CD4-positive, alpha-beta memory T cell (primary cell): ENCODE measurements around the gene RPRD1B. TPM values are rescaled to one million over a fixed set of nuclear protein-coding genes. Genes with fewer than 3 reads are reported as not detected.

Experiments
- CTCF ChIA-PET: fragments of 350-600 bp; sonication (Branson Sonifier 250); formaldehyde crosslinking; loops from one replicate; lab custom pipeline; 2021; ENCODE audit warnings: inconsistent platforms; ENCODE audit not compliant: partially characterized antibody; lab: Charles Lee
- POLR2A ChIA-PET: fragments of 350-600 bp; sonication (Branson Sonifier 250); formaldehyde crosslinking; loops from one replicate; lab custom pipeline; 2021; ENCODE audit not compliant: partially characterized antibody; lab: Charles Lee
- DNase-seq, 5 donors: peaks; one replicate each; pipeline versions ENCODE4 v3.0.0 to v3.0.0-alpha.2; 2020 to 2022; ENCODE audit warnings: mixed read lengths in 1 of 5
- H3K27ac ChIP-seq: one replicate; pipeline ENCODE4 v1.7.0; 2013; ENCODE audit warnings: low read depth, low read length
- H3K27me3 ChIP-seq: 2 replicates; pipeline ENCODE4 v1.7.0; 2013; ENCODE audit warnings: mild to moderate bottlenecking, low read length, moderate library complexity; ENCODE audit not compliant: insufficient read depth
- H3K36me3 ChIP-seq: 2 replicates; pipeline ENCODE4 v1.7.0; 2013; ENCODE audit warnings: mild to moderate bottlenecking, low read length, moderate library complexity; ENCODE audit not compliant: insufficient read depth
- H3K4me1 ChIP-seq: 2 replicates; pipeline ENCODE4 v1.7.0; 2013; ENCODE audit warnings: mild to moderate bottlenecking, low read length, moderate library complexity; ENCODE audit not compliant: insufficient read depth
- H3K4me3 ChIP-seq, 2 donors: one replicate each; pipeline ENCODE4 v1.7.0; 2013; ENCODE audit warnings: low read length in 2 of 2, mild to moderate bottlenecking in 1 of 2
- H3K9me3 ChIP-seq, 2 donors: one replicate each; pipeline ENCODE4 v1.7.0; 2013; ENCODE audit warnings: low read length in 2 of 2, control low read depth in 1 of 2; ENCODE audit not compliant: control insufficient read depth in 1 of 2
- H3K27ac Mint-ChIP-seq, 7 donors: one replicate each; pipeline ENCODE4 v1.8.0; 2020 to 2021; ENCODE audit warnings: mixed read lengths in 7 of 7, mild to moderate bottlenecking in 6 of 7, inconsistent platforms in 3 of 7, moderate library complexity in 3 of 7
- H3K27me3 Mint-ChIP-seq, 2 donors: one replicate each; pipeline ENCODE4 v1.8.0; 2020 to 2021; ENCODE audit warnings: mixed read lengths in 2 of 2
- H3K36me3 Mint-ChIP-seq, 2 donors: one replicate each; pipeline ENCODE4 v1.8.0; 2020 to 2021; ENCODE audit warnings: mixed read lengths in 2 of 2, inconsistent platforms in 1 of 2, mild to moderate bottlenecking in 1 of 2
- H3K4me1 Mint-ChIP-seq, 4 donors: one replicate each; pipeline ENCODE4 v1.8.0; 2020 to 2021; ENCODE audit warnings: mixed read lengths in 4 of 4, mild to moderate bottlenecking in 1 of 4
- H3K4me3 Mint-ChIP-seq, 8 donors: one replicate each; pipeline ENCODE4 v1.8.0; 2020 to 2021; ENCODE audit warnings: mixed read lengths in 8 of 8, mild to moderate bottlenecking in 7 of 8, moderate library complexity in 6 of 8, inconsistent platforms in 3 of 8
- H3K9me3 Mint-ChIP-seq, 8 donors: one replicate each; pipeline ENCODE4 v1.8.0; 2020 to 2021; ENCODE audit warnings: mixed read lengths in 8 of 8, mild to moderate bottlenecking in 5 of 8, inconsistent platforms in 3 of 8, moderate library complexity in 1 of 8
- intact Hi-C: fragments of 100-400 bp; cut with micrococcal nuclease; formaldehyde crosslinking; loops from one replicate; pipeline ENCODE4 v1.15.1; 2023
- polyA plus RNA-seq, 2 donors: library from polyadenylated mRNA; unstranded; fragments of 300-500 nt; fragmentation: Illumina TruSeq; gene quantifications; one replicate each; pipeline ENCODE4 v1.2.3, GENCODE V29; 2021
- total RNA-seq, 2 experiments: library from RNA; stranded (reverse); gene quantifications; one replicate each; pipeline ENCODE4 v1.2.3, GENCODE V29; 2021

The RPRD1B gene
- total and polyA plus RNA-seq, 4 experiments from 2014 or later, result 3.7 to 43.8 (median 24.7) TPM

GRCh38 chr20:37988306-37988954 is 45.1 kb upstream of the RPRD1B start:
- Histone ChIP-seq H3K27me3 (no peaks in the 10 kb centered on the region), H3K4me1 (peaks cover 11% of the 10 kb centered on the region), H3K27ac (no peak overlapping the region), H3K36me3 (peaks cover 5% of the 10 kb centered on the region), H3K4me3 (no peak overlapping the region), H3K9me3 (no peaks in the 10 kb centered on the region)
- Mint-ChIP-seq H3K9me3 (no peaks in the 10 kb centered on the region), H3K4me3 (no peak overlapping the region), H3K4me1 (peaks cover 15 to 25% (median 19%) of the 10 kb centered on the region in 4 donors), H3K27me3 (no peaks in the 10 kb centered on the region), H3K27ac (peak overlapping the region in 1 of 7 donors; percentile 49), H3K36me3 (peaks cover 56 to 64% of the 10 kb centered on the region in 2 donors)
- CTCF ChIA-PET, result no interaction called here
- intact Hi-C loops, result no loop called here
- POLR2A ChIA-PET, result no interaction called here
- DNase-seq, result no peak

DNA sequence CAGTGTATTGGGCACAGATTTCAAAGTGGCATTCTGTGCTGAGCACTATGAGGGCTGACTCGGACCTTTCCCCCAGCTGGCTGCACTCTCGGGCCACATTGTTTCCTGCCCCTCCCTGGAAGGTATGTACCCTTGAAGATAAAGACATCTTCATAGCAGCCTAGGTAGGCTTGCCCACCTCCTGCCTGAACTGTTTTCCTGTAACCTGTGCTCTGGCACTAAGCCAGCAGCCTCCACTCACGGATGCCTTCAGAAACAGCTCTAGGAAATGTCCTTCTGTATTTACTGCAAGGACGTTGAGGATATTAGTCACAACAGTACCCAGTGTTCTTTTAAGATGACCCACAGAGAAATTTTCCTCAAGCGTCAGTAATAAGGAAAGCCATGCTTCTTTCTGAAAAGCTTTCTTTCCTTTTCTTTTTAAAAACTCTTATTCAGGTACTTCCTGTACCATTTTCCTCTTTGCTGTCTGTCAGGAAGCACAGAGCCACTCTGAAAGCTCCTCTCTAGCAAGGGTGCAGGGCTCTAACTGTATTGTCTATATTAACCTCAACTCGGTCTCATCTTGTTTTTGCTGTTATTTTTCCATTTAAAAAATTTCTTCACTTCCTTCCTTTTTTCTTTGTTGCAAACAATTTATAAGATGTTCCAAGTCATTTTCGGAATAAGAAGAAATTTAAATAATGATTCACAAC is 43.8 kb upstream of the RPRD1B start:
- Histone ChIP-seq H3K36me3 (peaks cover 8% of the 10 kb centered on the region), H3K4me1 (peaks cover 11% of the 10 kb centered on the region), H3K27ac (no peak overlapping the region), H3K4me3 (no peak overlapping the region), H3K9me3 (no peaks in the 10 kb centered on the region), H3K27me3 (no peaks in the 10 kb centered on the region)
- no peaks in the 10 kb centered on the region for H3K9me3 Mint-ChIP-seq
- peak overlapping the region in 6 of 7 donors; percentile 43 to 87 (median 82) for H3K27ac Mint-ChIP-seq
- H3K4me3 Mint-ChIP-seq, result peak overlapping the region in 1 of 8 donors; percentile 32
- H3K4me1 Mint-ChIP-seq, result peaks cover 16 to 26% (median 21%) of the 10 kb centered on the region in 4 donors
- H3K36me3 Mint-ChIP-seq, result peaks cover 58 to 64% of the 10 kb centered on the region in 2 donors
- intact Hi-C loops, result loop anchor here (5.0 kb wide), 2 partner anchors 337 to 427 kb away; no protein-coding TSS in a partner anchor
- H3K27me3 Mint-ChIP-seq, result no peaks in the 10 kb centered on the region
- ChIA-PET CTCF (interaction anchor here (0.6 kb wide), 1 partner anchor 11 kb away, joined by 3 read pairs; no protein-coding TSS in a partner anchor), POLR2A (no interaction called here)
- no peak for DNase-seq

- intact Hi-C loops, result loop anchor here (5.0 kb wide), 2 partner anchors 338 to 428 kb away; no protein-coding TSS in a partner anchor
- peaks cover 16 to 26% (median 21%) of the 10 kb centered on the region in 4 donors for H3K4me1 Mint-ChIP-seq
- ChIA-PET POLR2A (no interaction called here), CTCF (interaction anchor here (1.2 to 1.5 kb wide), 3 partner anchors 10 to 426 kb away, joined by 3 to 6 read pairs (median 3); no protein-coding TSS in a partner anchor)
- peaks cover 11% of the 10 kb centered on the region for H3K4me1 ChIP-seq
- H3K4me3 Mint-ChIP-seq, result peak overlapping the region in 4 of 8 donors; percentile 6 to 28 (median 14)
- DNase-seq, result peak; percentile 25 to 70 (median 45)
- H3K4me3 ChIP-seq, result no peak overlapping the region
- no peaks in the 10 kb centered on the region for H3K9me3 Mint-ChIP-seq
- no peak overlapping the region for H3K27ac ChIP-seq
- no peaks in the 10 kb centered on the region for H3K27me3 Mint-ChIP-seq
- peak overlapping the region; percentile 72 to 88 (median 84) for H3K27ac Mint-ChIP-seq
- H3K36me3 ChIP-seq, result peaks cover 17% of the 10 kb centered on the region
- peaks cover 58 to 67% of the 10 kb centered on the region in 2 donors for H3K36me3 Mint-ChIP-seq
- no peaks in the 10 kb centered on the region for H3K9me3 ChIP-seq
- H3K27me3 ChIP-seq, result no peaks in the 10 kb centered on the region
Observed at GRCh38 chr20:37990571-37991151, 42.9 kb upstream of the RPRD1B start.

DNA sequence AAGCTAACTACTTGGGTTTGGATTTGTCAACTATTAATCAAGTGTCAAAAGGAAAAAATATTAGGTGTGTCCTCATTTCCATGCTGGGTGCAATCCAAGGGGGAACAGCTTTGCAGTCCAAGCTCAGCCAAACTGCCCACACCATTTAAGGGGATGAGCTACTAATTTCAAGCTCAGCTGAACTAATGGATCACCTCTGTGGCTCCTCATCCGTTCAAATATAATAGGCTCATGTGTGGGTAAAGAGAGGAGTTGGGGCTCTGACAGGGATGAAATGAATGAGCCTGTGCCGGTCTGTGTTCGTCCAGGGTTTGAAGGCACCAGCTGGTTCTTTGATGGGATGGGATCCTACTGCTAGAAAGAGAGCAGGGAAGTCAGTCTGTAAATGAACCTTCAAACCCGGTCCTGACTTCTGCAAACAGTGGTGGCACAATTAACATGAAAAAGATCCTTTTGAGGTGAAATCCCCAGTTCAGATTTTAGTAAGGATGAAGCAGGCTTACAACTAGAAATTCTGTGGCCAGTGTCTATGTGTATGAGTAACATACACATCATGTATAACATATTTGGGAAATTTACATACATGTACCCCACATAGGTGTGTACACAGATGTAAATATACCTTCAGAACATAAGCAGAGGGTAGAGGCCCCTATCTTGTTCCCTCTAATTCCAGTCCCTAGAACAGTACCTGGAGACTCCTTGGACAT is 42.2 kb upstream of the RPRD1B start:
- Mint-ChIP-seq H3K27me3 (no peaks in the 10 kb centered on the region), H3K9me3 (no peaks in the 10 kb centered on the region), H3K36me3 (peaks cover 56 to 74% of the 10 kb centered on the region in 2 donors), H3K27ac (peak overlapping the region; percentile 72 to 88 (median 84)), H3K4me1 (peaks cover 16 to 26% (median 21%) of the 10 kb centered on the region in 4 donors), H3K4me3 (peak overlapping the region in 1 of 8 donors; percentile 17)
- H3K4me1 ChIP-seq, result peaks cover 11% of the 10 kb centered on the region
- no peaks in the 10 kb centered on the region for H3K27me3 ChIP-seq
- POLR2A ChIA-PET, result no interaction called here
- DNase-seq, result no peak
- peaks cover 23% of the 10 kb centered on the region for H3K36me3 ChIP-seq
- no peaks in the 10 kb centered on the region for H3K9me3 ChIP-seq
- intact Hi-C loops, result loop anchor here (5.0 kb wide), 2 partner anchors 339 to 429 kb away; no protein-coding TSS in a partner anchor
- CTCF ChIA-PET, result interaction anchor here (1.1 to 1.5 kb wide), 4 partner anchors 10 to 427 kb away, joined by 3 to 6 read pairs (median 3); no protein-coding TSS in a partner anchor
- no peak overlapping the region for H3K4me3 ChIP-seq
- no peak overlapping the region for H3K27ac ChIP-seq

DNA sequence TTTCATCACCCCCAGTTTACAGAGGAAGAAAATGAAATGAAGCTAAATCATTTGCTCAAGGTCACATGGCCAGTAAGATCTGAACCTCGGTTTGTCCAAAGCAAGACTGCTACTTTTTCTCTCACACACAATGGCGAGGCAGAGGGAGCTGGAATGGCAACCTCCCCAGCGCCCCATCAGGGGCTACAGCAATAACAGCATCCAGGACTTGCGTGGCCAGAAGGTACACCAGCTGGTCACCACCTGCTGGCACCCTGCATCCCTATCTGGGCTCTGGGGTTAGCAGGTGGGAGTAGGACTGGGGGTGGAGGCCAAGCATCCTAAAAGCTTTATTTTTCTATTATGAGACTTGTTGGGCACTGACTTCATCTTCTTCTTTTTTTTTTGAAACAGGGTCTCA is 41.6 kb upstream of the RPRD1B start:
- POLR2A ChIA-PET, result no interaction called here
- peaks cover 11% of the 10 kb centered on the region for H3K4me1 ChIP-seq
- H3K4me3 ChIP-seq, result no peak overlapping the region
- H3K9me3 Mint-ChIP-seq, result no peaks in the 10 kb centered on the region
- H3K27me3 Mint-ChIP-seq, result no peaks in the 10 kb centered on the region
- H3K4me1 Mint-ChIP-seq, result peaks cover 16 to 26% (median 21%) of the 10 kb centered on the region in 4 donors
- no peak overlapping the region for H3K27ac ChIP-seq
- peak overlapping the region in 2 of 7 donors; percentile 52 to 59 for H3K27ac Mint-ChIP-seq
- no peak for DNase-seq
- no peak overlapping the region for H3K4me3 Mint-ChIP-seq
- CTCF ChIA-PET, result interaction anchor here (1.1 to 2.0 kb wide), 5 partner anchors 9 to 427 kb away, joined by 3 to 6 read pairs (median 3); no protein-coding TSS in a partner anchor
- intact Hi-C loops, result loop anchor here (5.0 kb wide), 2 partner anchors 340 to 430 kb away; no protein-coding TSS in a partner anchor
- H3K27me3 ChIP-seq, result no peaks in the 10 kb centered on the region
- H3K9me3 ChIP-seq, result no peaks in the 10 kb centered on the region
- peaks cover 29% of the 10 kb centered on the region for H3K36me3 ChIP-seq
- H3K36me3 Mint-ChIP-seq, result peaks cover 54 to 75% of the 10 kb centered on the region in 2 donors

DNA sequence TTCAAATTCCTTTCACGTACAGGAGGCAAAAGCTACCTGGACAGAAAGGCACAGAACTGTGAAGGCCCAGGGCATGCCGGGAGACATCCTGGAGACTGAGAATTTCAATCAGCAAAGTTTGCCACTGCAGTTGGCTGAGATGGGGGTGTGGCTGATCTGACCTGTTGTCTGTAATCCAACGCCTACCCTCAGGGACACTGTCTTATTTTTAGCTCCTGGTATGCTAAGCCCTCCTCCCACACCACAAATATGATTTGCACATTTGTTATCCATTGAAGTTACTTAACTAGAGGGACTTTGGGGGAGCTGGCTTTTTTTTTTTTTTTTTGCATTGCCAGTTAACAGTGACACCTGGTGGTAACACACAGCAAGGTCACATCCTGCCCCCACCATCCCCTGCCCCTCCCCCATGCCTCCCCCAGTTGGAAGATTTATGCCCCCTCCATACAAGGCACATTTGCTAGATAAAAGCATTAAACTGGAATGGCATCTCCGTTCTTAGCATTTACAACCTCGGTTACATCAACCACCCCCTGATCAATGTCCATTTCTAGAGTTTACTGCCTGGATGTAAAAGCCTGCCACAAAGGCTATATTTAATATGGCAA is 40.6 kb upstream of the RPRD1B start:
- peaks cover 11% of the 10 kb centered on the region for H3K4me1 ChIP-seq
- Mint-ChIP-seq H3K27me3 (no peaks in the 10 kb centered on the region), H3K9me3 (no peaks in the 10 kb centered on the region), H3K36me3 (peaks cover 57 to 77% of the 10 kb centered on the region in 2 donors), H3K27ac (peak overlapping the region in 3 of 7 donors; percentile 37 to 81 (median 57)), H3K4me1 (peaks cover 16 to 26% (median 21%) of the 10 kb centered on the region in 4 donors), H3K4me3 (no peak overlapping the region)
- ChIA-PET CTCF (interaction anchor here (0.8 to 2.0 kb wide), 4 partner anchors 10 to 181 kb away, joined by 3 to 6 read pairs (median 4); no protein-coding TSS in a partner anchor), POLR2A (interaction anchor here (0.6 kb wide), 1 partner anchor 425 kb away, joined by 4 read pairs; no protein-coding TSS in a partner anchor)
- H3K4me3 ChIP-seq, result no peak overlapping the region
- H3K9me3 ChIP-seq, result no peaks in the 10 kb centered on the region
- no peaks in the 10 kb centered on the region for H3K27me3 ChIP-seq
- H3K27ac ChIP-seq, result no peak overlapping the region
- intact Hi-C loops, result loop anchor here (5.0 kb wide), 2 partner anchors 341 to 431 kb away; no protein-coding TSS in a partner anchor
- DNase-seq, result peak in 4 of 5 donors; percentile 5 to 11 (median 8)
- H3K36me3 ChIP-seq, result peaks cover 39% of the 10 kb centered on the region
